GM12874 (cell line): ENCODE measurements around the gene MARK1.

Experiments used
- TF ChIP-seq, protein P1 (sequence below): IDR thresholded peaks from 2 replicates; pipeline ENCODE4 v1.5.1; 2011; ENCODE audit warnings: low read depth, mild to moderate bottlenecking, control low read depth, low read length, moderate library complexity; ENCODE audit not compliant: insufficient read depth

MARK1 gene

DNA sequence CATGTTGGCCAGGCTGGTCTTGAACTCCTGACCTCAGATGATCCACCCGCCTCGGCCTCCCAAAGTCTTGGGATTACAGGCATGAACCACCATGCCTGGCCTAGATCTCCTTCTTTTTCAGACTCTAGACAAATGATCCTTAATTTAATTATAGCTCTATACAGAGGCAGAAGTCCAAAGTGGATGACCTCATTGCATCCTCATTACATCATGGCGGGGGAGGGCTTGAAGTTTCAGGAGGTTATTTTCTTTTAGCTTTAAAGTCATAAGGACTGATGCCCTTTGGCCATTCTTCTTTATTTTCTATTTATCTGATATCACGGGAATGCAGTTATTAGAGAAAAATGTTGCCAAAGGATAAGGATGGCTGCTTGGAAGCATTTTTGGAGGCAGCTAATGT lies 14.1 kb upstream of the MARK1 start:
- TF ChIP-seq, protein P1, sequence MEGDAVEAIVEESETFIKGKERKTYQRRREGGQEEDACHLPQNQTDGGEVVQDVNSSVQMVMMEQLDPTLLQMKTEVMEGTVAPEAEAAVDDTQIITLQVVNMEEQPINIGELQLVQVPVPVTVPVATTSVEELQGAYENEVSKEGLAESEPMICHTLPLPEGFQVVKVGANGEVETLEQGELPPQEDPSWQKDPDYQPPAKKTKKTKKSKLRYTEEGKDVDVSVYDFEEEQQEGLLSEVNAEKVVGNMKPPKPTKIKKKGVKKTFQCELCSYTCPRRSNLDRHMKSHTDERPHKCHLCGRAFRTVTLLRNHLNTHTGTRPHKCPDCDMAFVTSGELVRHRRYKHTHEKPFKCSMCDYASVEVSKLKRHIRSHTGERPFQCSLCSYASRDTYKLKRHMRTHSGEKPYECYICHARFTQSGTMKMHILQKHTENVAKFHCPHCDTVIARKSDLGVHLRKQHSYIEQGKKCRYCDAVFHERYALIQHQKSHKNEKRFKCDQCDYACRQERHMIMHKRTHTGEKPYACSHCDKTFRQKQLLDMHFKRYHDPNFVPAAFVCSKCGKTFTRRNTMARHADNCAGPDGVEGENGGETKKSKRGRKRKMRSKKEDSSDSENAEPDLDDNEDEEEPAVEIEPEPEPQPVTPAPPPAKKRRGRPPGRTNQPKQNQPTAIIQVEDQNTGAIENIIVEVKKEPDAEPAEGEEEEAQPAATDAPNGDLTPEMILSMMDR, result no peak

DNA sequence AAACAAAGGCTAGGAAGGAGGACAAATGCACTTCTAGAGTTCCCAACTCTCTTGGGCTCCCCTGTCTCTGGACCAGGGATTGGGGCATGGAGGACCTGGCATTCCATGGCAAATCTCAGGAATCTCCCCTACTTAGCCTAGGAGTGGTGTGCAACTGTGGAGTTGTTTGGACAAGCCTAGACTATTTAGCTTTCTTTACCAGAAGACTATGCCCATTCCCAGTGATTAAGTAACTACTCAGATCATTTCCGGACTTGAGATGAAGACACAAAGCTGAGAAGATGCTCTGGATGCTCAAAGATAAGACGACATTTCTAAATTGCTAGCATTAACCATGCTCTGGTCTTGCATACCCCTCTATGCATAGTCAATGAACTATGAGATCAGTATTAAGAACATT lies 13.7 kb upstream of the MARK1 start:
- TF ChIP-seq, protein P1, result no peak

DNA sequence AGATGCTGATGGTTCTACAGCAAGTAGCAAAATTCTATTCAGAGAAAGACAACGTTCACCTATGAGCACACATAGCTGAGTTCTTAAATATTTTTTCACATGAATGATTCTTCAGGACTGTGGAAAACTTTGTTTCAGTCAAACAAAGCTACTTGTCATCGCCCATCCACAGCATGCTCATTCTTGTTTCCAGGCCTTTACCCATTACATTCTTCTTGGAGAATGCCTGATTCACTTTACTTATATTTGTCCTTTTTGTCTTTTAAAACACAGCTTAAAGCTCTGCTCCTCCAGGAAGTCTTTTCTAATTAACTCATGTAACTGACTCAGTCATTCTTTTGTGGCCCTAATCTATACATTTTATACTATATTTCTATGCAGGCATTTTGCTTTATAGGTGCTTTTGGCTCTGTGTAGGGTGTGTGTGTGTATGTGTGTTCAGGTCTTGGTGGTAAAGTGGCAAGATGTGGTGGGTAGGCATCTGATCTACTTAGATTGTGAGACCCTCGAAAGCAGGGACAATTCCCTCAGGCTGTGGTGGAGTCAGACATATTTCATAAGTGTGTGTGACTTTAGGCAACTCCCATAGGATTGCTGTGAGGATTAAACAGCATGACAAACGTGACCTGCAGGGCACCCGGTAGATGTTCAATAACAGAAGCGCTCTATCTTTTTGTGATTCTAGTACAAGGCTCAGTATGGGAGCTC lies 11.8 kb upstream of the MARK1 start:
- TF ChIP-seq, protein P1, result no peak

DNA sequence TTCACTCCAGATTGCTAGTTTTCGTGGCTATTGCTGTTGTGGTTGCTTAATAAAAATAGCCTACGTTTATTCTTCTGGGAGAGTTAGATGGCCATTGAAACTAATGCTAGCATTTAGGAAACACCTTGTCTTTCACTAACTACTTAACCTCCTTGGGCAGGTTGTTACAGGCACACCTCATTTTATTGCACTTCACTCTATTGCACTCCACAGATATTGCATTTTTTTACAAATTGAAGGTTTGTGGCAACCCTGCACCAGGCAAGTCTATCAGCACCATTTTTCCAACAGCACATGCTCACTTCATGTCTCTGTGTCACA lies 11.3 kb upstream of the MARK1 start:
- TF ChIP-seq, protein P1, result no peak

DNA sequence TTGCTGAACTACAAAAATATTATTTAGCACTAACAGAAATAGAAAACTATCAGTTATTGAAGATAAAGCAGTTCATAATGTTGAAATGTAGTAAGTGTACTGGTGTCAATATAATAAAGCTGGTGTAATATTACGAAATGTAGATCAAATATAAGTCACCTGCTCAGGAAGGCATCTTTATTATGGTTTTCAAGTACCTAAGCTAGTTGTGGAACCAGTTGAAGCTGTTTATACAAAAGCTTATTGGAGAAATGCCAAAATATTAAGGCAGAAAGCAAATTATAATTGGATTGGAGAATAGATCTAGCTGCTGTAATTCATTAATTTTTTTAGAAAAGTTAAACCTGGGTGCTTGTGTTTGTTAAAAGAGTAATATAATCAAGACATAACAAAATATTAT lies 6.2 kb upstream of the MARK1 start:
- TF ChIP-seq, protein P1, result no peak

DNA sequence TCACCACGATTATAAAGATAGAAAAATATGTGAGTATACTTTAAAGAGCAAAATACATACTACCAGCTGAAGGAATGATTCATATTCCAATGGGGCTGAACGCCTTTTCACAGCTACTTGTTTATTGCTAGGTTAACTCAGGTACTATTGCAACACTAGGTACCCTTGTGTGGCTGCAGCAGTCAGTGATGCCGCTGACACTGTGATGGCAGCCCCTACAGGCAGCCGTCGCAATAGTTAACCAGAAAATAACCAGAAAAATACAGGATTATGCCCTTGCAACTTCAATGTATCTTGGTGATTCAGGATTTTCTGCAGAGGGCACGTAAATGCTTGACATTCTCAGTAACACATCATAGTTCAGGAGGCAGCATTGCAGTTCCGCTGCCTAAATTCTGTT lies 1.6 kb upstream of the MARK1 start:
- TF ChIP-seq, protein P1, result no peak

DNA sequence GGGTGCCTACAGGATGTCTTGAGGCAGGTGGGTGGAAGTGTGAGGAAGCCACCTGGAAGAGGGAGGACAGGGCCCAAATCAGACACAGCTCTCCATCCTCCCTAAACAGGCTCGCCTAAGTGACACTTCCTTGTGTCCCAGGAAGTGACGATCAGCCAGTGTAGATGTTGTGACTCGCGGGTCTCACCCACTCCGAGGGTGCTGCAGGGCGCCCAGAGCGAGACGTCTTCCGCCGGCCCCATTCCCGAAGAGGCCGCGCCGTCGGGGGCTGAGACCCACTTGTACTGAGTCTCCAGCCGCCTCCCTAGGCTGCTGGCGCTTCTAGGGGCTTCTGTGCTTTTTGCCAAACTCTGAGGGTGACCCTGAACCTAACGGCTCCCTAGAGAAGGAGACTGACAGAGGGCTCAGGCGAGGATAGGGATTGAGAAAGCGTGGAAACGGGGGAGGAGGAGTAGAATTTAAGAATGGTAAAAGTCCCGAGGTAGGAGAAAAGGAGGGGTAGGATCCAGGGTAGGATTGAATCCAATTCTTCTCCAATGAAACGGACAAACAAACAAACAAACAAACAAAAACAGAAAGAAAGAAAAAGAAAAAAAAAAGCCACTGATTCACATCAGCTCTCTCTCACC lies 543 bp upstream of the MARK1 start:
- TF ChIP-seq, protein P1, result no peak
